IMR-90 (cell line): Measurements from ENCODE around the gene NOL4L. TPM values are rescaled to one million over a fixed set of nuclear protein-coding genes. Genes with fewer than 3 reads are reported as not detected.

ENCODE experiments used
- FOS ChIP-seq: fragments of 150-350 bp; IDR thresholded peaks from 2 replicates; pipeline ENCODE4 v1.6.1; 2016; ENCODE audit warnings: low read depth, low read length
- polyA plus RNA-seq, 3 experiments: library from polyadenylated mRNA; depleted of rRNA; stranded (reverse); fragments of >200 nt; gene quantifications; 2 replicates each; pipeline ENCODE4 v1.2.3, GENCODE V29; 2012; ENCODE audit warnings: low replicate concordance in 1 of 3
- total RNA-seq: library from RNA; depleted of rRNA; stranded (reverse); fragments of >200 nt; gene quantifications from 2 replicates; pipeline ENCODE4 v1.2.3, GENCODE V29; 2012
- TF ChIP-seq, protein P1 (sequence below): fragments of 150-350 bp; IDR thresholded peaks from 2 replicates; pipeline ENCODE4 v1.6.1; 2017; ENCODE audit warnings: mild to moderate bottlenecking, antibody characterized with exemption, low read length, low read depth

Gene NOL4L
- total and polyA plus RNA-seq, 2 of the 4 experiments (the other 2 are of a cell fraction), result 4.7 to 13.3 TPM

DNA sequence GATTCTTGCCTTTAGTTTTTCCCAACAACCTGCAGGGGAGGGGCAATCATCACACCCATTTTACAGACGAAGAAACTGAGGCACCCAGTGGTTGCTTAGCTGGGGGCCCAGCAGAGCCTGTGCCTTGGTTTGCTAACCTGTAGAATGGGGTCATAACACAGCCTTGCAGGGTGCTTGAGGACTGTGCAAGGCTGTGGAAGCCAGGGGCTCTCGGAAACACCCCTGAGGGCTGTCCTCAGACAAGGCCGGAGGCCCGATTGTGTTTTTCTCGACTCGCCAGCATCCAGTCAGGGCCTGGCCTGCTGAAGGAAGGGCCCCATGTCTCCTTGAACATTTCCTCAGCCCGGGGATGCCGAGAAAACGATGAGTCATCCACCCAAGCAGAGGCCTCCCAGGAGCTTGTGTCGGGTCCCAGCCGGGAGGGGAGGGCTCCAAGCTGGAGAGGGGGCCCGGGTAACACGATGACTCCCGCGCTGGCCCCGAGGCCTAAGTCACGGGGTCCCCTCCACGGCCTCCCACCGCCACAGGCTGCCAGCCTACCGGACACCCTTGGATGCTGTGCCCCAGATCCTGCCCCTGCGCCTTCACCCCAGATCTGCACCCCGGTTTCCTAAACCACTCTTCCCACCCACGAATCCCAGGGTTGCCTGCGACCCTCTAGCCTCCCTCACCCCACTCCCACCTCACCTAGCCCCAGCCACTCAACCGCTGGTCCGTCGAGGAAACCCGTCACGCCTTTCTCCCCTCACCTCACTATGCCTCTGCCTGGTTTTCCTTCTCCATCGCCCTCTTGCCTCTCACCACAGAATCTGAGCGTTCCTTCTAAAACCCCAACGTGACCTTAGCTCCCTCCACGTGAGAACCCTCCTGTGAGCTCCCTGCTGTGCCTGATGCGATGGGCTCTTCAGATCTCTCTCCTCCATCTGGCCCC, 10.6 kb downstream of the NOL4L start (continued):
- peak; percentile 98 for TF ChIP-seq FOS
- TF ChIP-seq, protein P1, sequence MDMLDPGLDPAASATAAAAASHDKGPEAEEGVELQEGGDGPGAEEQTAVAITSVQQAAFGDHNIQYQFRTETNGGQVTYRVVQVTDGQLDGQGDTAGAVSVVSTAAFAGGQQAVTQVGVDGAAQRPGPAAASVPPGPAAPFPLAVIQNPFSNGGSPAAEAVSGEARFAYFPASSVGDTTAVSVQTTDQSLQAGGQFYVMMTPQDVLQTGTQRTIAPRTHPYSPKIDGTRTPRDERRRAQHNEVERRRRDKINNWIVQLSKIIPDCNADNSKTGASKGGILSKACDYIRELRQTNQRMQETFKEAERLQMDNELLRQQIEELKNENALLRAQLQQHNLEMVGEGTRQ, result no peak; the same call in 1 of the 2 replicates
